Islet precursor cell (in vitro differentiated cells): ENCODE data around the gene PDCD5.
A peak's percentile ranks its signal among the peaks of the same experiment; 100 is the strongest.
"Not testable (repeated sequence)": the region's sequence is repeated elsewhere in the genome, so short reads cannot be mapped to it uniquely, and the experiment has no call there.

ENCODE experiments used
- DNase-seq: peaks from one replicate; pipeline ENCODE4 v3.0.0-alpha.2; 2018

The PDCD5 gene

GRCh38 chr19:32580901-32581704 is at the start of gene PDCD5:
Gene PDCD5, plus strand, starts transcription at chr19:32581190. Its CDS starts 72 bp downstream, at chr19:32581262.
- DNase-seq: peak; percentile 96

GRCh38 chr19:32532233-32532632 is 48.8 kb upstream of the PDCD5 start:
- DNase-seq: no peak

GRCh38 chr19:32537580-32537979 is 43.4 kb upstream of the PDCD5 start:
- no peak for DNase-seq

- no peak for DNase-seq
These were observed 41.6 kb upstream of the PDCD5 start for GRCh38 chr19:32539240-32539916.

GRCh38 chr19:32540621-32541020 is 40.4 kb upstream of the PDCD5 start:
- no peak for DNase-seq

GRCh38 chr19:32541376-32541775 is 39.6 kb upstream of the PDCD5 start:
- not testable (repeated sequence) for DNase-seq

GRCh38 chr19:32542477-32543108 is 38.4 kb upstream of the PDCD5 start:
- no peak for DNase-seq

- no peak for DNase-seq
These were observed 37.7 kb upstream of the PDCD5 start for GRCh38 chr19:32543115-32543900.

- no peak for DNase-seq
These were observed 36.1 kb upstream of the PDCD5 start for GRCh38 chr19:32544917-32545316.

GRCh38 chr19:32550666-32551065 is 30.3 kb upstream of the PDCD5 start:
- DNase-seq: no peak

- DNase-seq: no peak
These were observed 25.2 kb upstream of the PDCD5 start for GRCh38 chr19:32555786-32556185.

GRCh38 chr19:32558607-32559228 is 22.3 kb upstream of the PDCD5 start:
- DNase-seq: peak; percentile 68

- no peak for DNase-seq
These were observed 17.2 kb upstream of the PDCD5 start for GRCh38 chr19:32563761-32564160.

- DNase-seq: no peak
These were observed 14.7 kb upstream of the PDCD5 start for GRCh38 chr19:32566246-32566830.

GRCh38 chr19:32567486-32567885 is 13.5 kb upstream of the PDCD5 start:
- DNase-seq: no peak

- DNase-seq: peak; percentile 71
These were observed 10.8 kb upstream of the PDCD5 start for GRCh38 chr19:32570081-32570785.

- DNase-seq: not testable (repeated sequence)
These were observed 9.4 kb upstream of the PDCD5 start for GRCh38 chr19:32571471-32572075.

- DNase-seq: not testable (repeated sequence)
These were observed 8.1 kb upstream of the PDCD5 start for GRCh38 chr19:32572700-32573491.

GRCh38 chr19:32573492-32573794 is 7.5 kb upstream of the PDCD5 start:
- DNase-seq: no peak

GRCh38 chr19:32576790-32577189 is 4.2 kb upstream of the PDCD5 start:
- DNase-seq: no peak
